GM21717 (cell line): ENCODE data around the gene CLVS2.

ENCODE experiments used
- ATAC-seq: cut with Tn5 transposase; IDR thresholded peaks from one replicate; pipeline ENCODE4 v1.9.1; 2021; ENCODE audit warnings: mild to moderate bottlenecking, moderate library complexity; ENCODE audit not compliant: unreplicated experiment

CLVS2 gene

GRCh38 chr6:123024976-123025375 is 28.9 kb downstream of the CLVS2 start:
- ATAC-seq = no peak

- no peak for ATAC-seq
Measured at GRCh38 chr6:123027408-123027807, 31.4 kb downstream of the CLVS2 start.

GRCh38 chr6:123028263-123028662 is 32.2 kb downstream of the CLVS2 start:
- ATAC-seq = no peak

- no peak for ATAC-seq
Measured at GRCh38 chr6:123030282-123030681, 34.2 kb downstream of the CLVS2 start.

- ATAC-seq = no peak
Measured at GRCh38 chr6:123036648-123037047, 40.6 kb downstream of the CLVS2 start.

GRCh38 chr6:123039431-123039830 is 43.4 kb downstream of the CLVS2 start:
- no peak for ATAC-seq

- ATAC-seq = no peak
Measured at GRCh38 chr6:123042401-123042800, 46.4 kb downstream of the CLVS2 start.

GRCh38 chr6:123044341-123044860 is 48.4 kb downstream of the CLVS2 start:
- ATAC-seq = no peak

- no peak for ATAC-seq
Measured at GRCh38 chr6:123053602-123054225, 57.7 kb downstream of the CLVS2 start.

- no peak for ATAC-seq
Measured at GRCh38 chr6:123055256-123055655, 59.2 kb downstream of the CLVS2 start.

GRCh38 chr6:123062670-123063069 is 66.6 kb downstream of the CLVS2 start:
- ATAC-seq = no peak

- ATAC-seq = no peak
Measured at GRCh38 chr6:123064038-123064437, 68.0 kb downstream of the CLVS2 start.

- no peak for ATAC-seq
Measured at GRCh38 chr6:123074616-123075015, 78.6 kb downstream of the CLVS2 start.

GRCh38 chr6:123085403-123085802 is 89.4 kb downstream of the CLVS2 start:
- ATAC-seq = no peak

GRCh38 chr6:123089226-123089625 is 93.2 kb downstream of the CLVS2 start:
- ATAC-seq = no peak

- ATAC-seq = no peak
Measured at GRCh38 chr6:123091091-123091895, 95.3 kb downstream of the CLVS2 start.

- ATAC-seq = no peak
Measured at GRCh38 chr6:123091896-123092271, 95.8 kb downstream of the CLVS2 start.

GRCh38 chr6:123094795-123095194 is 98.8 kb downstream of the CLVS2 start:
- no peak for ATAC-seq

- no peak for ATAC-seq
Measured at GRCh38 chr6:123105561-123105960, 109.5 kb downstream of the CLVS2 start.

- ATAC-seq = no peak
Measured at GRCh38 chr6:123116370-123116769, 120.3 kb downstream of the CLVS2 start.

GRCh38 chr6:123117145-123117908 is 121.3 kb downstream of the CLVS2 start:
- no peak for ATAC-seq

- ATAC-seq = no peak
Measured at GRCh38 chr6:123118811-123119210, 122.8 kb downstream of the CLVS2 start.
